Endothelial cell (in vitro differentiated cells): ENCODE results near the gene CORO2B. TPM values are rescaled to one million over a fixed set of nuclear protein-coding genes. Genes with fewer than 3 reads are reported as not detected.
A peak's percentile ranks its signal among the peaks of the same experiment; 100 is the strongest.

Experiments used
- DNase-seq: peaks from one replicate; pipeline ENCODE4 v3.0.0; 2021; ENCODE audit warnings: low spot score
- H3K27ac Mint-ChIP-seq: one replicate; pipeline ENCODE4 v1.8.0; 2021; ENCODE audit warnings: mixed read lengths, inconsistent platforms; ENCODE audit not compliant: unreplicated experiment
- H3K27me3 Mint-ChIP-seq: one replicate; pipeline ENCODE4 v1.8.0; 2021; ENCODE audit warnings: mild to moderate bottlenecking, moderate library complexity, mixed read lengths, inconsistent platforms; ENCODE audit not compliant: unreplicated experiment
- H3K36me3 Mint-ChIP-seq: one replicate; pipeline ENCODE4 v1.8.0; 2021; ENCODE audit warnings: mild to moderate bottlenecking, low read depth, mixed read lengths, inconsistent platforms; ENCODE audit not compliant: unreplicated experiment
- H3K4me1 Mint-ChIP-seq: one replicate; pipeline ENCODE4 v1.8.0; 2021; ENCODE audit warnings: mild to moderate bottlenecking, mixed read lengths, inconsistent platforms; ENCODE audit not compliant: unreplicated experiment
- H3K4me3 Mint-ChIP-seq: one replicate; pipeline ENCODE4 v1.8.0; 2021; ENCODE audit warnings: mild to moderate bottlenecking, mixed read lengths, inconsistent platforms; ENCODE audit not compliant: unreplicated experiment
- H3K9me3 Mint-ChIP-seq: one replicate; pipeline ENCODE4 v1.8.0; 2021; ENCODE audit warnings: mixed read lengths, inconsistent platforms; ENCODE audit not compliant: unreplicated experiment
- CTCF ChIP-seq: fragments of 200-600 bp; sonication (generic); IDR thresholded peaks from one replicate; pipeline ENCODE4 v1.5.0; 2021; ENCODE audit warnings: antibody characterized with exemption; ENCODE audit not compliant: unreplicated experiment
- total RNA-seq: library from RNA; stranded (reverse); fragmentation: NEBNext Ultra II Directional; extraction: Animal tissue kit (Norgen Biotek cat#: 25700); gene quantifications from one replicate; pipeline ENCODE4 v1.2.1, GENCODE V29; 2021; ENCODE audit not compliant: unreplicated experiment

The CORO2B gene
- total RNA-seq, 1 donor from 2014 or later = 71.7 TPM

- peak overlapping the region; percentile 67 for H3K4me3 Mint-ChIP-seq
- peak overlapping the region; percentile 32 for H3K27ac Mint-ChIP-seq
- H3K9me3 Mint-ChIP-seq = no peaks in the 10 kb centered on the region
- no peak for DNase-seq
- peaks cover 8% of the 10 kb centered on the region for H3K27me3 Mint-ChIP-seq
- TF ChIP-seq CTCF = no peak
- peaks cover 36% of the 10 kb centered on the region for H3K4me1 Mint-ChIP-seq
- peaks cover 28% of the 10 kb centered on the region for H3K36me3 Mint-ChIP-seq
Observed at GRCh38 chr15:68698708-68699107, 119.9 kb downstream of the CORO2B start.

GRCh38 chr15:68699124-68699880, 120.5 kb downstream of the CORO2B start:
- Mint-ChIP-seq H3K36me3 (peaks cover 29% of the 10 kb centered on the region), H3K27ac (peak overlapping the region; percentile 32), H3K9me3 (no peaks in the 10 kb centered on the region), H3K4me1 (peaks cover 33% of the 10 kb centered on the region), H3K27me3 (peaks cover 10% of the 10 kb centered on the region), H3K4me3 (peak overlapping the region; percentile 67)
- TF ChIP-seq CTCF = no peak
- no peak for DNase-seq

GRCh38 chr15:68699881-68700454, 121.2 kb downstream of the CORO2B start:
- Mint-ChIP-seq H3K27ac (peak overlapping the region; percentile 90), H3K4me1 (peaks cover 37% of the 10 kb centered on the region), H3K27me3 (peaks cover 10% of the 10 kb centered on the region), H3K4me3 (no peak overlapping the region), H3K9me3 (no peaks in the 10 kb centered on the region), H3K36me3 (peaks cover 29% of the 10 kb centered on the region)
- TF ChIP-seq CTCF = no peak
- DNase-seq = no peak

GRCh38 chr15:68700455-68701123, 121.8 kb downstream of the CORO2B start:
- H3K9me3 Mint-ChIP-seq = no peaks in the 10 kb centered on the region

More at GRCh38 chr15:68700455-68701123, 121.8 kb downstream of the CORO2B start:
- peak overlapping the region; percentile 90 for H3K27ac Mint-ChIP-seq
- TF ChIP-seq CTCF = no peak
- no peak overlapping the region for H3K4me3 Mint-ChIP-seq
- peaks cover 24% of the 10 kb centered on the region for H3K36me3 Mint-ChIP-seq
- H3K4me1 Mint-ChIP-seq = peaks cover 35% of the 10 kb centered on the region
- peaks cover 10% of the 10 kb centered on the region for H3K27me3 Mint-ChIP-seq
- peak; percentile 34 for DNase-seq
